Ascending aorta (tissue), 2 donors: ENCODE data around the gene ZNF423. TPM values are rescaled to one million over a fixed set of nuclear protein-coding genes. Genes with fewer than 3 reads are reported as not detected.

Source experiments
- DNase-seq, 2 donors: peaks; one replicate each; pipeline ENCODE4 v3.0.0-alpha.2; 2019; ENCODE audit warnings: low spot score in 2 of 2
- H3K27ac ChIP-seq, 2 donors: fragments of 200-600 bp; sonication (generic); one replicate each; pipeline ENCODE4 v1.5.1; 2016 to 2017; ENCODE audit warnings: mild to moderate bottlenecking in 1 of 2
- H3K27me3 ChIP-seq: fragments of 200-600 bp; sonication (generic); one replicate; pipeline ENCODE4 v1.5.1; 2017
- H3K36me3 ChIP-seq, 2 donors: fragments of 200-600 bp; sonication (generic); one replicate each; pipeline ENCODE4 v1.5.1; 2016
- H3K4me1 ChIP-seq, 2 donors: fragments of 200-600 bp; sonication (generic); one replicate each; pipeline ENCODE4 v1.5.1; 2016 to 2017; ENCODE audit warnings: mild to moderate bottlenecking in 1 of 2
- H3K4me3 ChIP-seq, 2 donors: fragments of 200-600 bp; sonication (generic); one replicate each; pipeline ENCODE4 v1.5.1; 2016 to 2017; ENCODE audit warnings: mild to moderate bottlenecking in 1 of 2
- H3K9me3 ChIP-seq, 2 donors: fragments of 200-600 bp; sonication (generic); one replicate each; pipeline ENCODE4 v1.5.1; 2016
- intact Hi-C: fragments of 100-400 bp; cut with DNase I; formaldehyde crosslinking; loops from one replicate; pipeline ENCODE4 v1.15.1; 2023
- total RNA-seq: library from RNA; depleted of rRNA; stranded (reverse); fragments of >200 nt; gene quantifications from one replicate; pipeline ENCODE4 v1.1.0, GENCODE V29; 2016
- TF ChIP-seq, protein P1 (sequence below), 3 experiments: fragments of 200-600 bp in 2 of 3; fragments of 450-650 bp in 1 of 3; sonication (generic) in 2 of 3; IDR thresholded peaks; one replicate each; pipeline ENCODE4 v1.5.1; 2016 to 2019; ENCODE audit warnings: antibody characterized with exemption in 3 of 3, mild to moderate bottlenecking in 1 of 3, moderate library complexity in 1 of 3

ZNF423 gene
- total RNA-seq, 1 donor from 2014 or later = 42.9 TPM

- DNase-seq = peak in 1 of 2 donors; percentile 78
- Histone ChIP-seq H3K9me3 (no peaks in the 10 kb centered on the region), H3K4me3 (peak overlapping the region; percentile 74 to 81), H3K27ac (peak overlapping the region; percentile 82 to 86), H3K27me3 (no peaks in the 10 kb centered on the region), H3K4me1 (peaks cover 0 to 11% of the 10 kb centered on the region in 2 donors), H3K36me3 (no peaks in the 10 kb centered on the region)
- intact Hi-C loops = loop anchor here (2.0 to 10.0 kb wide), 6 partner anchors 104 to 1244 kb away; partner anchors contain the start of genes CNEP1R1, HEATR3 and N4BP1
- TF ChIP-seq, protein P1, sequence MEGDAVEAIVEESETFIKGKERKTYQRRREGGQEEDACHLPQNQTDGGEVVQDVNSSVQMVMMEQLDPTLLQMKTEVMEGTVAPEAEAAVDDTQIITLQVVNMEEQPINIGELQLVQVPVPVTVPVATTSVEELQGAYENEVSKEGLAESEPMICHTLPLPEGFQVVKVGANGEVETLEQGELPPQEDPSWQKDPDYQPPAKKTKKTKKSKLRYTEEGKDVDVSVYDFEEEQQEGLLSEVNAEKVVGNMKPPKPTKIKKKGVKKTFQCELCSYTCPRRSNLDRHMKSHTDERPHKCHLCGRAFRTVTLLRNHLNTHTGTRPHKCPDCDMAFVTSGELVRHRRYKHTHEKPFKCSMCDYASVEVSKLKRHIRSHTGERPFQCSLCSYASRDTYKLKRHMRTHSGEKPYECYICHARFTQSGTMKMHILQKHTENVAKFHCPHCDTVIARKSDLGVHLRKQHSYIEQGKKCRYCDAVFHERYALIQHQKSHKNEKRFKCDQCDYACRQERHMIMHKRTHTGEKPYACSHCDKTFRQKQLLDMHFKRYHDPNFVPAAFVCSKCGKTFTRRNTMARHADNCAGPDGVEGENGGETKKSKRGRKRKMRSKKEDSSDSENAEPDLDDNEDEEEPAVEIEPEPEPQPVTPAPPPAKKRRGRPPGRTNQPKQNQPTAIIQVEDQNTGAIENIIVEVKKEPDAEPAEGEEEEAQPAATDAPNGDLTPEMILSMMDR (IDR thresholded peaks at IDR 0.05) = no peak
Measured at GRCh38 chr16:49859125-49859811, 3.4 kb upstream of the ZNF423 start.

DNA sequence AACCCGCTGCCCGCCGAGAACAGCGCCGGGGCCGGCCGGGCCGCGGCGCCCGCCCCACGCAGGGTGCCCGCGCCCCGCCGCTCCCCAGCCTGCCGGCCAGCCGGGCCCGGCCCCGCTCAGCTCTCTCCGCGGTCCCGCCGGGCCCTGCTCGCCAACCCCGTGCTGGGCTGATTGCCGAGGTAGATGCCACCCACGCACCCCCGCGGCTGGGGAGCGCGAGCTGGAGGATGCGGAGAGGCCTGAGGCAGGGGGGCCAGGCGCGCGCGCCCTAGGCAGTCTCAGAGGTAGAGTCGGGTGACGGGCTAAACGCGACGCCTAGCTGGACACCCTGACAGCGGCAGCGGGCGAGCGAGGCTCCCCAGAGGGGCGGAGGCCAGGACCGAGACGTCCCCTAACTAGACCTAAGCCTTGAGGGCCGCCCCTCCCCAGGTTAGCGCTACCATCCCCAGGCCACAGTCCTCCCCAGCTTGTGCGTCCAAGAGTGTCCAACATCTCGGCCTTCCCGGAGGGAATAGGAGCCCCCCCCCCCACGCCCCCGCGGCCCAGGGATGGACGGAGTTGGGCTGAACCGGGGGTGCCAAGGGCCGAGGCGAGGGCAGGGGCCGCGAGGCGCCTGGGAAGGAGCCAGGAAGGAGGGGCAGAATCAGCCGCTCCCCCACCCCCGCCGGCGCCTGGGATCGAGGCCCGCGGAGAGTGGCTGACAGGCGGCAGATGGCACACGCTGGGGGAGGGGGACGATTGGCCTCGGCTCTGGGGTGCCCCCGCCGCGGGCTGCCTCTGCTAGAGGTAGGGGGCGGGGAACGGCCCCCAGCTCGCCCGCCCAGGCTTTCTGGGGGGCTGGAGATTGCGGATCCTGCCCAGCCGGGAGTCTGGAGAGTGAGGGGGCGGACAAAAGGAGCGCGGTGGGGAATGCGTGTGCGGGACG is 2.5 kb upstream of the ZNF423 start:
- TF ChIP-seq, protein P1 (IDR thresholded peaks at IDR 0.05) = no peak
- Histone ChIP-seq H3K27me3 (no peaks in the 10 kb centered on the region), H3K36me3 (no peaks in the 10 kb centered on the region), H3K9me3 (no peaks in the 10 kb centered on the region), H3K4me3 (peak overlapping the region; percentile 74 to 81), H3K4me1 (peaks cover 0 to 11% of the 10 kb centered on the region in 2 donors), H3K27ac (peak overlapping the region; percentile 82 to 86)
- intact Hi-C loops = loop anchor here (2.0 to 10.0 kb wide), 6 partner anchors 104 to 1244 kb away; partner anchors contain the start of genes CNEP1R1, HEATR3 and N4BP1
- DNase-seq = peak in 1 of 2 donors; percentile 87

DNA sequence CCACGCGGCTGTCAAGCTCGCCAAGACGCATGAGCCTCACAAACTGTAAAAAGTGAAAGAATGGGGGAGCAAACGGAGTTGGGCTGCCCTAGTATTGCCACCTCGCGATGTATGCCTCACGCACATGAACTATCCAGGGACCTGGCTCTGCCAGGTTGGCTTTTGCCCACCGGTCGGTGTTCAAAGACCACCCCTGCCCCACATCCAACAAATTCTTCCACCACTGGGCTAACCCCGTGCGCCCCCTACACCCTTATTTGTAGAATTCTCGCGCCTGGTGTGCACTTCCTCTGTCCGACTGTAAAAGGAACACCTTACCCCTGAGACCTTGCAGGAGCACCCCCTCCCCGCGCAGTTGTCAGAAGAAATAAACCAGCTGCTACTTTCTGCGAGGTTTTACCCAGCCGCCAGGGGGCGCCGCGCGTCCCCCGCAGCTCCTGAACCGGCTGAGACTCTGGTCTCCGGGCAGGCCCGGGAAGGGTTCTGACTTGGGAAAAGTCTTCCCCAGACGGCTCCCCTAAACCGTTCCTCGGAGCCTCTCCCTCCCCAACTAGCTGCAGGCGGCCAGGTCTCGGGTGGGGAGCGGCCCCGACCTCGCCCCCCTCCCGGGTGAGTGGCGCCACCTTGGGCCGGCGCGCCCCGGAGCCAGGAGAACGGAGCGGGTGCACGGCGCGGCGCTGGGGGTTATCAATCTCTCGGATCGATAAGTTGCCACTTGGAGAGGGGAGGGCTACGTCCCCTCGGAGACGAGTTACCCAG is 1.7 kb upstream of the ZNF423 start:
- peak overlapping the region; percentile 82 to 86 for H3K27ac ChIP-seq
- H3K9me3 ChIP-seq = no peaks in the 10 kb centered on the region
- intact Hi-C loops = loop anchor here (1.0 to 10.0 kb wide), 7 partner anchors 29 to 1243 kb away; partner anchors contain the start of genes CNEP1R1, HEATR3 and N4BP1
- no peaks in the 10 kb centered on the region for H3K36me3 ChIP-seq
- H3K4me1 ChIP-seq = peaks cover 0 to 14% of the 10 kb centered on the region in 2 donors
- peak overlapping the region; percentile 74 to 81 for H3K4me3 ChIP-seq
- no peaks in the 10 kb centered on the region for H3K27me3 ChIP-seq
- DNase-seq = peak in 1 of 2 donors; percentile 75
- TF ChIP-seq, protein P1 (IDR thresholded peaks at IDR 0.05) = peak; percentile 78 to 93 (median 89)

GRCh38 chr16:49856672-49857330 is 889 bp upstream of the ZNF423 start:
- peak in 1 of 2 donors; percentile 87 for DNase-seq
- TF ChIP-seq, protein P1 (IDR thresholded peaks at IDR 0.05) = peak; percentile 42 to 47 (median 43)
- intact Hi-C loops = loop anchor here (1.0 to 10.0 kb wide), 6 partner anchors 28 to 1242 kb away; partner anchors contain the start of genes CNEP1R1, HEATR3 and N4BP1

More at GRCh38 chr16:49856672-49857330, 889 bp upstream of the ZNF423 start:
- Histone ChIP-seq H3K36me3 (no peaks in the 10 kb centered on the region), H3K27ac (peak overlapping the region; percentile 87 to 92), H3K9me3 (no peaks in the 10 kb centered on the region), H3K4me3 (peak overlapping the region; percentile 74 to 81), H3K27me3 (no peaks in the 10 kb centered on the region), H3K4me1 (peaks cover 0 to 14% of the 10 kb centered on the region in 2 donors)
